Bone marrow (tissue), 2 donors: ENCODE results near the gene C10orf105.

Experiments used
- DNase-seq, 2 donors: peaks; one replicate each; lab custom pipeline; 2025; lab: John Stamatoyannopoulos, UW

C10orf105 gene

DNA sequence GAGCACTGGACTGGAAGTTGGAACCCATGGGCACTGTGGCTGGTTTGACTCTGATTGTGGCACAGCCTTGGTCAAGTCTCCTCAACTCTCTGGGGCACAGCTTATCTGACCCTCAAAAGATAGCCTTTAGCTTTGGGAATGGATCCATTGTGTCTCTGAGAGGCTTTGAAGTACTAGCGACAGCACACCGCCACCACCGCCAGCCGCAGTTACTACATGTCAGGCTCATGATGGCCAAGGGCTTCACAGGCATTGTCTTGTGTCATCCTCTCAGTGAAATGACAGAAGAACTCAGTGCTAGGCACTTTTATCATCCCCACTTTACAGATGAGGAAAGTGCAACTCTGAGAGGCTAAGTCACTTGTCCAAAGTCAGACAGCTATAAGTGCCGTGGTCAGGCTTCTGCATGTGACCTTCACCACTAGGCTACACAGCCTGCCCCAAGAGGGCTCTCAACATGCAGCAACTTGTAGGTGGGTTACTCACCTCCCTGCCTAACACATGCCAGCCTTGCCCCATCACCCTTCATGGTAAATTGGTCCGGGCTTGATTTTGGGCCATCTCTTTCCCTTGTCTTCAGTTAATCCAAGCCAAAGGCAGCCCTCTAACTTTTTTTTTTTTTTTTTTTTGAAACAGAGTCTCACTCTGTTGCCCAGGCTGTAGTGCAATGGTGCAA lies 44.1 kb downstream of the C10orf105 start:
- no peak for DNase-seq

- DNase-seq = no peak
Observed at GRCh38 chr10:71671994-71672946, 47.3 kb downstream of the C10orf105 start.

DNA sequence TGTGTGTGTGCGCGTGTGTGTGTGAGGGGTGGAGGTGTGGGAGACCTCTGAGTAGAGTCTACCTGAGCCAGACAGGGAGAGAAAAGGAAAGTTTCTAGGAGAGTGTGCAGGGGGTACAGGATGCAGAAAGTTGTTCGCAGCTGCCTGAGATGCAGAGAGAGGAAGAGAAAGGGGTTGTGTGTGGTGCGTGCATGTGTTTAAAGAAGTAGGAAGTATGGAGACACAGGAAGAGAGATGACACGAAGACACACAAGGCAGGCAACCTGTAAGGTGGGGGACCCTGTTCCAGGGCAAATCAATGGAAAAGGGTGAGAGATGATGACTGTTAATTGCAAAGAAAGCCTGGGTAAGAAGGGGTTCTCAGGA lies 52.2 kb downstream of the C10orf105 start:
- DNase-seq = peak in 1 of 2 donors; percentile 64

- DNase-seq = peak in 1 of 2 donors; percentile 28
Observed at GRCh38 chr10:71666639-71667386, 52.8 kb downstream of the C10orf105 start.

- no peak for DNase-seq
Observed at GRCh38 chr10:71665456-71665855, 54.1 kb downstream of the C10orf105 start.

DNA sequence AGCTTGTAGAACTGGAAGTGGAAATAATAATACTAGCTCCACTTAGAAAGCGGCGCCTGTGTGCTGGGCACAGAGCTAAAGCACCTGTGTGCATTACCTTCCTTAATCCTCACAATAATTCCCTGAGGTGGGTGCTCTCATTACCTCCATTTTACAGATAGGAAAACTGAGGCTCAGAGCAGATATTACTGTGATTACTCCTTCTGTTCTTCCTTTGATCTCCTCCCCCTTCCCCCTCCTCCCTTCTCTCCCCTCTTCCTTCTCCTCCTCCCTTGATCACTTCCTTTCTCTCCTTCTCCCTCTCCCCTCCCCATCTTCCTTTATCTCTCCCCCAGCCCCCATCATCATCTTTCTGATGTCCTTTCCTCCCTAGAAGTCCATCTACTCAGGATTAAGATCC lies 55.0 kb downstream of the C10orf105 start:
- no peak for DNase-seq

DNA sequence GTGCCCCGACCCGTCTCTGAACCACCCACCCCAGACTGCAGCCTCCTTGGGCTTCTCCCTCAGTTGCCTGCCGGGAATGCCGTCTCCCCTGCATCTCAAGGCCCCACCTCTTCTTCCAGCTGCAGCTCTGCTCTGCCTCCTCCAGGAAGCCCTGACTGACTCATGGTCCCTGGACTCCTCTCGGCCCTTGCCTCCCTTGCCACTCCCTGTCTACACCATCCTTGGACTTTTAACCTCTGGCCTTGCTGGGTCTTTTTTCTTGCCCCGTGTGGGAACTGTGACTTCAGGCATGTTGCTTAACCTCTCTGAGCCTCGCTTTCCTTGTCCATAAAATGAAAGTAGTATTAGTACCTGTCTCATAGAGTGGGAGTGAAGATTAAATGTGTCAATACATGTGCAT lies 56.3 kb downstream of the C10orf105 start:
- DNase-seq = no peak

GRCh38 chr10:71661779-71662336 lies 57.7 kb downstream of the C10orf105 start:
- no peak for DNase-seq
